H1 (cell line): ENCODE data around the gene KCNMB2. TPM values are rescaled to one million over a fixed set of nuclear protein-coding genes. Genes with fewer than 3 reads are reported as not detected.

Experiments
- CTCF ChIA-PET: fragments of 300-600 bp; sonication (Branson Sonifier 250); formaldehyde crosslinking; loops from one replicate; lab custom pipeline; 2021; ENCODE audit not compliant: partially characterized antibody; lab: Charles Lee
- POLR2A ChIA-PET: fragments of 300-600 bp; sonication (Branson Sonifier 250); formaldehyde crosslinking; loops from one replicate; lab custom pipeline; 2021; ENCODE audit warnings: inconsistent platforms; ENCODE audit not compliant: partially characterized antibody; lab: Charles Lee
- DNase-seq, 2 experiments: peaks; one replicate each; pipeline versions ENCODE4 v3.0.0 to v3.0.0-alpha.2; 2010 to 2022; ENCODE audit warnings: low spot score in 2 of 2, low read depth in 1 of 2, mixed read lengths in 1 of 2
- FAIRE-seq: peaks from 2 replicates; lab custom pipeline; 2011; peaks lifted over from hg19 to GRCh38; lab: Jason Lieb, UNC
- H2AFZ ChIP-seq: 2 replicates; pipeline ENCODE4 v1.8.1; 2012; ENCODE audit warnings: low read length, inconsistent platforms
- H2AK5ac ChIP-seq: 2 replicates; pipeline ENCODE4 v1.6.1; 2013; ENCODE audit warnings: low read depth, low read length
- H2BK120ac ChIP-seq: replicated peaks from 2 replicates; pipeline ENCODE3; 2013; ENCODE audit warnings: low read depth, low read length, inconsistent platforms
- H2BK12ac ChIP-seq: 2 replicates; pipeline ENCODE4 v1.6.1; 2013; ENCODE audit warnings: low read depth, low read length
- H2BK15ac ChIP-seq: 2 replicates; pipeline ENCODE4 v1.6.1; 2013; ENCODE audit warnings: low read length
- H2BK20ac ChIP-seq: 2 replicates; pipeline ENCODE4 v1.6.1; 2013; ENCODE audit warnings: low read length
- H2BK5ac ChIP-seq: 2 replicates; pipeline ENCODE4 v1.6.1; 2013; ENCODE audit warnings: low read depth, low read length
- H3K14ac ChIP-seq: 2 replicates; pipeline ENCODE4 v1.6.1; 2013; ENCODE audit warnings: inconsistent platforms; ENCODE audit not compliant: insufficient read length
- H3K18ac ChIP-seq: 2 replicates; pipeline ENCODE4 v1.6.1; 2013; ENCODE audit warnings: low read length; ENCODE audit errors: extremely low read depth
- H3K23ac ChIP-seq: 2 replicates; pipeline ENCODE4 v1.6.1; 2013; ENCODE audit warnings: inconsistent platforms; ENCODE audit not compliant: insufficient read length
- H3K23me2 ChIP-seq: 2 replicates; pipeline ENCODE4 v1.6.1; 2013; ENCODE audit warnings: low read depth, low read length
- H3K27ac ChIP-seq: 2 replicates; pipeline ENCODE4 v1.6.1; 2011; ENCODE audit warnings: low read depth, low read length, inconsistent platforms
- H3K27me3 ChIP-seq, 4 experiments: replicated peaks in 1 of 4; 1 replicate in 1 of 4; 2 replicates in 3 of 4; pipeline versions ENCODE4 v1.6.1 to v1.8.1; 2011 to 2013; ENCODE audit warnings: low read length in 3 of 4, mild to moderate bottlenecking in 3 of 4, inconsistent platforms in 2 of 4, mixed read lengths in 2 of 4, moderate library complexity in 1 of 4; ENCODE audit not compliant: control insufficient read depth in 3 of 4, insufficient read depth in 3 of 4; ENCODE audit errors: extremely low read depth in 1 of 4
- H3K36me3 ChIP-seq, 4 experiments: 2 replicates each; pipeline versions ENCODE4 v1.6.1 to v1.8.1; 2011 to 2013; ENCODE audit warnings: mild to moderate bottlenecking in 4 of 4, low read length in 3 of 4, moderate library complexity in 2 of 4, control low read depth in 1 of 4, inconsistent platforms in 1 of 4; ENCODE audit not compliant: insufficient read depth in 4 of 4, control insufficient read depth in 2 of 4
- H3K4ac ChIP-seq: replicated peaks from 2 replicates; pipeline ENCODE3; 2013; ENCODE audit warnings: low read length, low read depth, mixed read lengths, inconsistent platforms; ENCODE audit not compliant: insufficient read length
- H3K4me1 ChIP-seq, 4 experiments: replicated peaks in 1 of 4; 1 replicate in 1 of 4; 2 replicates in 3 of 4; pipeline versions ENCODE4 v1.6.1 to v1.8.1; 2011 to 2013; ENCODE audit warnings: low read length in 3 of 4, inconsistent platforms in 2 of 4, mixed read lengths in 1 of 4; ENCODE audit not compliant: insufficient read depth in 4 of 4, control insufficient read depth in 3 of 4
- H3K4me2 ChIP-seq, 2 experiments: 2 replicates each; pipeline versions ENCODE4 v1.6.1 to v1.8.1; 2011 to 2013; ENCODE audit warnings: low read depth in 2 of 2, low read length in 2 of 2, control low read depth in 1 of 2, inconsistent platforms in 1 of 2, mild to moderate bottlenecking in 1 of 2; ENCODE audit not compliant: insufficient read depth in 1 of 2
- H3K4me3 ChIP-seq, 4 experiments: fragments of 200-600, 300-600 bp in 1 of 4; sonication (generic), shearing (Covaris generic), sonication (Bioruptor Twin) in 1 of 4; 2 replicates each; pipeline versions ENCODE4 v1.5.1 to v1.8.1; 2011 to 2016; ENCODE audit warnings: low read length in 4 of 4, low read depth in 3 of 4, control low read depth in 2 of 4, inconsistent platforms in 2 of 4, mild to moderate bottlenecking in 2 of 4, mixed read lengths in 1 of 4, moderate library complexity in 1 of 4; ENCODE audit not compliant: insufficient read depth in 2 of 4; ENCODE audit errors: extremely low read depth in 1 of 4
- H3K56ac ChIP-seq: replicated peaks from 2 replicates; pipeline ENCODE3; 2013; ENCODE audit warnings: low read depth, mild to moderate bottlenecking, mixed read lengths, low read length, inconsistent platforms; ENCODE audit not compliant: insufficient read length
- H3K79me1 ChIP-seq: 2 replicates; pipeline ENCODE4 v1.6.1; 2013; ENCODE audit warnings: low read depth, low read length, control low read depth
- H3K79me2 ChIP-seq, 2 experiments: 2 replicates each; pipeline versions ENCODE4 v1.6.1 to v1.8.1; 2012 to 2013; ENCODE audit warnings: low read length in 2 of 2, mild to moderate bottlenecking in 2 of 2, inconsistent platforms in 1 of 2; ENCODE audit not compliant: insufficient read depth in 2 of 2, control insufficient read depth in 1 of 2
- H3K9ac ChIP-seq, 4 experiments: replicated peaks in 1 of 4; 1 replicate in 1 of 4; 2 replicates in 3 of 4; pipeline versions ENCODE4 v1.6.1 to v1.8.1; 2011 to 2013; ENCODE audit warnings: low read depth in 3 of 4, low read length in 3 of 4, control low read depth in 2 of 4, mild to moderate bottlenecking in 2 of 4, moderate library complexity in 2 of 4, inconsistent platforms in 1 of 4; ENCODE audit errors: extremely low read depth in 1 of 4
- H3K9me3 ChIP-seq, 2 experiments: 2 replicates each; pipeline versions ENCODE4 v1.6.1 to v1.8.1; 2012 to 2013; ENCODE audit warnings: mild to moderate bottlenecking in 2 of 2, moderate library complexity in 2 of 2, control low read depth in 1 of 2, inconsistent platforms in 1 of 2, low read depth in 1 of 2, low read length in 1 of 2, mixed read lengths in 1 of 2; ENCODE audit not compliant: insufficient read depth in 2 of 2
- H4K20me1 ChIP-seq, 2 experiments: replicated peaks in 1 of 2; 2 replicates each; pipeline versions ENCODE3 to v1.8.1; 2011 to 2013; ENCODE audit warnings: inconsistent platforms in 2 of 2, low read length in 2 of 2, mild to moderate bottlenecking in 1 of 2; ENCODE audit not compliant: insufficient read depth in 2 of 2, control insufficient read depth in 1 of 2
- H4K5ac ChIP-seq: 2 replicates; pipeline ENCODE4 v1.6.1; 2013; ENCODE audit warnings: low read length, low read depth, mixed read lengths, inconsistent platforms; ENCODE audit not compliant: insufficient read length
- H4K8ac ChIP-seq: 2 replicates; pipeline ENCODE4 v1.8.0; 2013; ENCODE audit warnings: mild to moderate bottlenecking, moderate library complexity, low read length, inconsistent platforms; ENCODE audit not compliant: insufficient read depth; ENCODE audit errors: extremely low read depth
- H4K91ac ChIP-seq: replicated peaks from 2 replicates; pipeline ENCODE3; 2013; ENCODE audit warnings: low read length, mixed read lengths, inconsistent platforms; ENCODE audit not compliant: insufficient read length
- ATF3 ChIP-seq: IDR thresholded peaks from 2 replicates; pipeline ENCODE4 v1.6.1; 2011; ENCODE audit warnings: low read depth, mild to moderate bottlenecking, low read length; ENCODE audit not compliant: insufficient read depth
- CEBPB ChIP-seq: IDR thresholded peaks from 2 replicates; pipeline ENCODE4 v1.6.1; 2012; ENCODE audit warnings: low read depth, low read length
- GABPA ChIP-seq: IDR thresholded peaks from 2 replicates; pipeline ENCODE4 v1.6.1; 2011; ENCODE audit warnings: mild to moderate bottlenecking, low read length, moderate library complexity, borderline replicate concordance; ENCODE audit not compliant: insufficient read depth
- JUND ChIP-seq: IDR thresholded peaks from 2 replicates; pipeline ENCODE4 v1.6.1; 2011; ENCODE audit warnings: mild to moderate bottlenecking, improper control_type of control experiment, low read length
- NANOG ChIP-seq: IDR thresholded peaks from 2 replicates; pipeline ENCODE4 v1.6.1; 2011; ENCODE audit warnings: low read length, low read depth, mild to moderate bottlenecking, inconsistent platforms; ENCODE audit not compliant: insufficient read depth, poor library complexity, severe bottlenecking
- POLR2AphosphoS5 ChIP-seq: IDR thresholded peaks from 2 replicates; pipeline ENCODE4 v1.6.1; 2011; ENCODE audit warnings: low read depth, low read length
- SIN3A ChIP-seq, 2 experiments: IDR thresholded peaks in 1 of 2; conservative IDR thresholded peaks in 1 of 2; 2 replicates each; pipeline ENCODE4 v1.6.1; 2011 to 2012; ENCODE audit warnings: low read length in 2 of 2, improper control_type of control experiment in 1 of 2, low read depth in 1 of 2, mild to moderate bottlenecking in 1 of 2
- SIX5 ChIP-seq: IDR thresholded peaks from 2 replicates; pipeline ENCODE4 v1.6.1; 2011; ENCODE audit warnings: mild to moderate bottlenecking, low read depth, low read length
- SP1 ChIP-seq: IDR thresholded peaks from 2 replicates; pipeline ENCODE4 v1.6.1; 2011; ENCODE audit warnings: low read depth, low read length
- TCF12 ChIP-seq: IDR thresholded peaks from 2 replicates; pipeline ENCODE4 v1.6.1; 2011; ENCODE audit warnings: low read depth, mild to moderate bottlenecking, low read length
- WGBS, 2 experiments: shearing (Covaris generic) in 1 of 2; methylation state at CpG; one replicate each; pipeline versions ENCODE4 v1.1.6 to v1.1.7; 2013 to 2015; ENCODE audit warnings: low lambda C conversion rate in 2 of 2, mixed read lengths in 2 of 2, inconsistent platforms in 1 of 2, low coverage in 1 of 2, missing lambda C conversion rate in 1 of 2; ENCODE audit not compliant: insufficient replicate concordance in 2 of 2, insufficient coverage in 1 of 2, insufficient read length in 1 of 2; ENCODE audit errors: extremely low coverage in 1 of 2, missing lambda C conversion rate in 1 of 2; 5-methylcytosine and 5-hydroxymethylcytosine counted together
- polyA plus RNA-seq, 7 experiments: library from polyadenylated mRNA; depleted of rRNA in 3 of 7; stranded (reverse) in 5 of 7; unstranded in 2 of 7; fragments of >200 nt in 5 of 7; fragments of 200-250 nt in 2 of 7; gene quantifications; 1 replicate in 5 of 7; 2 replicates in 1 of 7; 4 replicates in 1 of 7; pipeline versions ENCODE4 v1.2.1 to v1.2.3, GENCODE V29; 2011 to 2013; ENCODE audit warnings: missing spikeins in 2 of 7, mixed read lengths in 2 of 7
- total RNA-seq: library from RNA; stranded (reverse); fragmentation: NEBNext Ultra II Directional; extraction: Animal tissue kit (Norgen Biotek cat#: 25700); gene quantifications from 2 replicates; pipeline ENCODE4 v1.2.1, GENCODE V29; 2021

Gene KCNMB2
- total and polyA plus RNA-seq, 2 of the 8 experiments (the other 6 are each of a cell fraction or from before 2014, with no cell fraction given) = not detected

- POLR2A ChIA-PET = no interaction called here
- WGBS, 2 experiments = 82% methylated on average over 1 of the region's 1 CpG; no CpG with 5 or more reads in 1 of the 2 experiments
Observed at GRCh38 chr3:178673529-178673928, 137.3 kb downstream of the KCNMB2 start.

More at GRCh38 chr3:178673529-178673928, 137.3 kb downstream of the KCNMB2 start:
- H3K27me3 ChIP-seq = no peaks in the 10 kb centered on the region
- H3K56ac ChIP-seq = no peak overlapping the region
- H3K14ac ChIP-seq = no peak overlapping the region
- CTCF ChIA-PET = no interaction called here
- H3K36me3 ChIP-seq = no peaks in the 10 kb centered on the region
- H4K20me1 ChIP-seq = no peaks in the 10 kb centered on the region
- no peak overlapping the region for H2BK20ac ChIP-seq
- no peak overlapping the region for H2BK5ac ChIP-seq
- H3K18ac ChIP-seq = no peak overlapping the region
- no peak overlapping the region for H2BK12ac ChIP-seq
- H2BK120ac ChIP-seq = no peak overlapping the region
- no peak overlapping the region for H4K91ac ChIP-seq
- no peak overlapping the region for H2AFZ ChIP-seq
- FAIRE-seq (no peak), DNase-seq (no peak)
- no peaks in the 10 kb centered on the region for H3K23me2 ChIP-seq
- H3K9ac ChIP-seq = no peak overlapping the region
- no peak overlapping the region for H3K23ac ChIP-seq
- H4K8ac ChIP-seq = no peak overlapping the region
- no peak overlapping the region for H2AK5ac ChIP-seq
- no peaks in the 10 kb centered on the region for H3K79me2 ChIP-seq
- no peak overlapping the region for H3K4ac ChIP-seq
- no peaks in the 10 kb centered on the region for H3K79me1 ChIP-seq
- H3K27ac ChIP-seq = no peak overlapping the region
- no peak overlapping the region for H4K5ac ChIP-seq
- no peak overlapping the region for H3K4me3 ChIP-seq
- TF ChIP-seq CEBPB (no peak), TCF12 (no peak), SIX5 (no peak), NANOG (no peak), ATF3 (no peak), SIN3A (conservative IDR thresholded peaks at IDR 0.05 in 1 of 2, IDR thresholded peaks at IDR 0.05 in 1 of 2; ENCODE audit: low read depth in 1 of 2, low read length in 2 of 2) (no peak), SP1 (no peak), GABPA (no peak), JUND (no peak), POLR2AphosphoS5 (no peak)
- H3K4me1 ChIP-seq = no peaks in the 10 kb centered on the region
- H3K4me2 ChIP-seq = no peak overlapping the region
- H2BK15ac ChIP-seq = no peak overlapping the region
- no peaks in the 10 kb centered on the region for H3K9me3 ChIP-seq
